ENCODE data around the gene GRAP2. TPM values are rescaled to one million over a fixed set of nuclear protein-coding genes. Genes with fewer than 3 reads are reported as not detected.
A peak's percentile ranks its signal among the peaks of the same experiment; 100 is the strongest.
"Not testable (repeated sequence)": the region's sequence is repeated elsewhere in the genome, so short reads cannot be mapped to it uniquely, and the experiment has no call there.

The GRAP2 gene
- total RNA-seq, 2 experiments from 2014 or later = 37.7 to 38.1 TPM

- H3K4me3 Mint-ChIP-seq = peak overlapping the region; percentile 51
- H3K27me3 Mint-ChIP-seq = no peaks in the 10 kb centered on the region
- peaks cover 95% of the 10 kb centered on the region for H3K4me1 Mint-ChIP-seq (ENCODE audit: low read depth)
- H3K9me3 Mint-ChIP-seq = no peaks in the 10 kb centered on the region
- no peak for DNase-seq
- peak overlapping the region; percentile 86 for H3K27ac Mint-ChIP-seq
- POLR2A ChIA-PET = interaction anchor here (0.7 to 1.5 kb wide), 2 partner anchors 27 to 41 kb away, joined by 3 read pairs; no protein-coding TSS in a partner anchor
- H3K36me3 Mint-ChIP-seq = peaks cover 18% of the 10 kb centered on the region
- CTCF ChIA-PET = interaction anchor here (0.8 to 3.7 kb wide), 5 partner anchors 11 to 400 kb away, joined by 3 to 22 read pairs (median 3); no protein-coding TSS in a partner anchor
- intact Hi-C loops (cut with micrococcal nuclease) = loop anchor here (10.0 kb wide), 1 partner anchor 377 kb away; no protein-coding TSS in a partner anchor
Observed at GRCh38 chr22:39947220-39948216, 46.6 kb downstream of the GRAP2 start.

- ChIA-PET POLR2A (interaction anchor here (0.6 kb wide), 1 partner anchor 15 kb away, joined by 3 read pairs; no protein-coding TSS in a partner anchor), CTCF (interaction anchor here (0.7 to 5.8 kb wide), 9 partner anchors 8 to 416 kb away, joined by 3 to 37 read pairs (median 4); no protein-coding TSS in a partner anchor)
- Mint-ChIP-seq H3K36me3 (peaks cover 23% of the 10 kb centered on the region), H3K4me3 (no peak overlapping the region), H3K9me3 (no peaks in the 10 kb centered on the region), H3K27me3 (no peaks in the 10 kb centered on the region), H3K4me1 (ENCODE audit: low read depth) (peaks cover 93% of the 10 kb centered on the region), H3K27ac (peak overlapping the region; percentile 6)
- intact Hi-C loops (cut with micrococcal nuclease) = loop anchor here (10.0 kb wide), 1 partner anchor 375 kb away; no protein-coding TSS in a partner anchor
- no peak for DNase-seq
Observed at GRCh38 chr22:39949964-39950737, 49.3 kb downstream of the GRAP2 start.

- intact Hi-C loops (cut with micrococcal nuclease) = loop anchor here (1.0 kb wide), 1 partner anchor 10 kb away; no protein-coding TSS in a partner anchor
- not testable (repeated sequence) for H3K27me3 Mint-ChIP-seq, H3K9me3 Mint-ChIP-seq
- ChIA-PET CTCF (interaction anchor here (1.2 to 5.8 kb wide), 6 partner anchors 9 to 417 kb away, joined by 4 to 37 read pairs (median 8); no protein-coding TSS in a partner anchor), POLR2A (interaction anchor here (0.8 to 1.6 kb wide), 4 partner anchors 19 to 92 kb away, joined by 3 to 5 read pairs (median 3); no protein-coding TSS in a partner anchor)
- peak; percentile 61 for DNase-seq
- Mint-ChIP-seq H3K27ac (peak overlapping the region; percentile 74), H3K4me3 (peak overlapping the region; percentile 30), H3K4me1 (ENCODE audit: low read depth) (peaks cover 87% of the 10 kb centered on the region), H3K36me3 (peaks cover 26% of the 10 kb centered on the region)
Observed at GRCh38 chr22:39951603-39952293, 50.9 kb downstream of the GRAP2 start.

DNA sequence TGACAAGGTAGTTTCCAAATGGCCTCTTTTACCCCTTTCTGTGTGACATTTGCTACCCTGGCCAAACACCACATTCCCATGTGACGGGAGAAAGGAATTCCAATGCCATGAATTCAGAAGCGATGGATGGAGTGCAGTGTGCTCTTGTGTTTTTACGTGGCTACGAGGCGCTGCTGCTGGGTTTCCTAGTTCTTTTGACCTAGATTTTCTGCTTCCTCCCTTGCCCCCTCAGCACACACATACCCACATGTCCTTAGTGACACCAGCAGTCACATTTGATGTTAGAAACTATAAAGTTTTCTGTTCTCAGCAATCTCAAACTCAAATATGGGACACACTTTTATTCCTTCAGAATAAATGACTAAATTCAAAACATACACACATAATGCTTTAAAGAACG lies 51.5 kb downstream of the GRAP2 start:
- Mint-ChIP-seq H3K4me3 (no peak overlapping the region), H3K27me3 (no peaks in the 10 kb centered on the region), H3K4me1 (ENCODE audit: low read depth) (peaks cover 87% of the 10 kb centered on the region), H3K36me3 (peaks cover 29% of the 10 kb centered on the region), H3K9me3 (no peaks in the 10 kb centered on the region), H3K27ac (peak overlapping the region; percentile 65)
- intact Hi-C loops (cut with micrococcal nuclease) = no loop called here
- no peak for DNase-seq
- ChIA-PET CTCF (interaction anchor here (1.8 to 5.8 kb wide), 5 partner anchors 10 to 418 kb away, joined by 5 to 37 read pairs (median 11); no protein-coding TSS in a partner anchor), POLR2A (interaction anchor here (0.8 to 1.6 kb wide), 6 partner anchors 9 to 92 kb away, joined by 3 to 5 read pairs (median 3); no protein-coding TSS in a partner anchor)

- POLR2A ChIA-PET = interaction anchor here (0.9 to 1.5 kb wide), 3 partner anchors 10 to 47 kb away, joined by 3 to 5 read pairs (median 3); no protein-coding TSS in a partner anchor
- H3K4me3 Mint-ChIP-seq = no peak overlapping the region
- intact Hi-C loops (cut with micrococcal nuclease) = no loop called here
- peaks cover 86% of the 10 kb centered on the region for H3K4me1 Mint-ChIP-seq (ENCODE audit: low read depth)
- H3K36me3 Mint-ChIP-seq = peaks cover 33% of the 10 kb centered on the region
- H3K27ac Mint-ChIP-seq = peak overlapping the region; percentile 65
- H3K27me3 Mint-ChIP-seq = no peaks in the 10 kb centered on the region
- DNase-seq = no peak
- no peaks in the 10 kb centered on the region for H3K9me3 Mint-ChIP-seq
- CTCF ChIA-PET = interaction anchor here (0.9 to 5.8 kb wide), 5 partner anchors 11 to 419 kb away, joined by 3 to 37 read pairs (median 8); no protein-coding TSS in a partner anchor
Observed at GRCh38 chr22:39953101-39953500, 52.2 kb downstream of the GRAP2 start.

- intact Hi-C loops (cut with micrococcal nuclease) = loop anchor here (1.0 kb wide), 1 partner anchor 11 kb away; no protein-coding TSS in a partner anchor
- CTCF ChIA-PET = interaction anchor here (1.7 to 5.8 kb wide), 2 partner anchors 21 to 70 kb away, joined by 4 to 37 read pairs; no protein-coding TSS in a partner anchor
- peak overlapping the region; percentile 15 for H3K27ac Mint-ChIP-seq
- no peaks in the 10 kb centered on the region for H3K27me3 Mint-ChIP-seq
- peaks cover 86% of the 10 kb centered on the region for H3K4me1 Mint-ChIP-seq (ENCODE audit: low read depth)
- peak; percentile 57 for DNase-seq
- POLR2A ChIA-PET = no interaction called here
- no peaks in the 10 kb centered on the region for H3K9me3 Mint-ChIP-seq
- no peak overlapping the region for H3K4me3 Mint-ChIP-seq
- H3K36me3 Mint-ChIP-seq = peaks cover 47% of the 10 kb centered on the region
Observed at GRCh38 chr22:39954584-39955055, 53.7 kb downstream of the GRAP2 start.

- no peak overlapping the region for H3K4me3 Mint-ChIP-seq
- ChIA-PET CTCF (interaction anchor here (1.7 kb wide), 1 partner anchor 69 kb away, joined by 4 read pairs; no protein-coding TSS in a partner anchor), POLR2A (interaction anchor here (0.6 kb wide), 1 partner anchor 807 kb away, joined by 4 read pairs; no protein-coding TSS in a partner anchor)
- DNase-seq = no peak
- H3K36me3 Mint-ChIP-seq = peaks cover 50% of the 10 kb centered on the region
- peaks cover 86% of the 10 kb centered on the region for H3K4me1 Mint-ChIP-seq (ENCODE audit: low read depth)
- H3K27me3 Mint-ChIP-seq = no peaks in the 10 kb centered on the region
- intact Hi-C loops (cut with micrococcal nuclease) = no loop called here
- no peak overlapping the region for H3K27ac Mint-ChIP-seq
- no peaks in the 10 kb centered on the region for H3K9me3 Mint-ChIP-seq
Observed at GRCh38 chr22:39955675-39956074, 54.8 kb downstream of the GRAP2 start.

DNA sequence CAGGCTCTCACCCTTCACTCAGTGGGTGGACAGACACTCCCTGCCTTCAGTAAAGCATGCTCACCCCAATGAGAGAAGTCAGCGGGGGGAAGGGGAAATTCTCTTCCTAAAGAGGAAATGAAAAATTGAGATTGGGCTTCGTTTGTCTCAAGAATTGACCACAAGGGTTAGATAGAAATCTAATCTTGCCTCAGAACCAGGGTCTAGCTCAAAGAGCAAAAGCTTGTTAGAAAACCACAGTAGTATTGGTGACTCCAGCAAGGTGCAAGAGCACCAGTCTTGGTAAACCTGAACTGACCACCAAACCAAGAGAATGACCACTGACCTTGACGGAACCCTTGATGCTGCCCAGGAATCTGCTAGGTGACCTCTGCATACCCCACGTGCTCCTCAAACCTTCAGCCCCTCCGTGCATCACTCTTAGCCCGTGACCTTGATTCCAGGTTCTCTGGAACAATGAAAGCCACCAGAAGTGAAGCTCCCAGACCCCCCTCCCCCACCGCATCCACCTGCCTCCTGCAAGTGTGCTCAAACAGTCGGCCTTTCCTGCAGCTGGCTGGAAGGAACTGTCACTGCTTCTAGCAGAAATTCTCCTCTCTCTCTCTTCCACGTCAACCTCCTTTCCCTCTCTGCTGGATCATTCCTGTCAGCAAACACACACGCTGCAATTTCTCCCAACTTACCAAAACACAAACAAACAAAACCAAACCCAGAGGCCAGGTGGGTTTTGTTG lies 56.2 kb downstream of the GRAP2 start:
- ChIA-PET CTCF (no interaction called here), POLR2A (interaction anchor here (0.6 kb wide), 1 partner anchor 445 kb away, joined by 6 read pairs; no protein-coding TSS in a partner anchor)
- H3K4me1 Mint-ChIP-seq (ENCODE audit: low read depth) = peaks cover 84% of the 10 kb centered on the region
- no peak overlapping the region for H3K4me3 Mint-ChIP-seq
- no peaks in the 10 kb centered on the region for H3K9me3 Mint-ChIP-seq
- no peaks in the 10 kb centered on the region for H3K27me3 Mint-ChIP-seq
- H3K27ac Mint-ChIP-seq = peak overlapping the region; percentile 2
- H3K36me3 Mint-ChIP-seq = peaks cover 50% of the 10 kb centered on the region
- intact Hi-C loops (cut with micrococcal nuclease) = no loop called here
- DNase-seq = no peak

- Mint-ChIP-seq H3K27me3 (no peaks in the 10 kb centered on the region), H3K4me1 (ENCODE audit: low read depth) (peaks cover 76% of the 10 kb centered on the region), H3K9me3 (no peaks in the 10 kb centered on the region), H3K36me3 (peaks cover 54% of the 10 kb centered on the region), H3K4me3 (no peak overlapping the region), H3K27ac (no peak overlapping the region)
- intact Hi-C loops (cut with micrococcal nuclease) = no loop called here
- ChIA-PET CTCF (no interaction called here), POLR2A (no interaction called here)
- DNase-seq = no peak
Observed at GRCh38 chr22:39958009-39958711, 57.3 kb downstream of the GRAP2 start.
